Activated CD4-positive, CD25-positive, alpha-beta regulatory T cell treated with anti-CD3 and anti-CD28 coated beads, Interleukin-2, amount 50 U/mL, for 72 hours (primary cell): ENCODE results near the gene PRKCE.
A peak's percentile ranks its signal among the peaks of the same experiment; 100 is the strongest.

Source experiments
- DNase-seq: peaks from one replicate; pipeline ENCODE4 v3.0.0; 2021

PRKCE gene

DNA sequence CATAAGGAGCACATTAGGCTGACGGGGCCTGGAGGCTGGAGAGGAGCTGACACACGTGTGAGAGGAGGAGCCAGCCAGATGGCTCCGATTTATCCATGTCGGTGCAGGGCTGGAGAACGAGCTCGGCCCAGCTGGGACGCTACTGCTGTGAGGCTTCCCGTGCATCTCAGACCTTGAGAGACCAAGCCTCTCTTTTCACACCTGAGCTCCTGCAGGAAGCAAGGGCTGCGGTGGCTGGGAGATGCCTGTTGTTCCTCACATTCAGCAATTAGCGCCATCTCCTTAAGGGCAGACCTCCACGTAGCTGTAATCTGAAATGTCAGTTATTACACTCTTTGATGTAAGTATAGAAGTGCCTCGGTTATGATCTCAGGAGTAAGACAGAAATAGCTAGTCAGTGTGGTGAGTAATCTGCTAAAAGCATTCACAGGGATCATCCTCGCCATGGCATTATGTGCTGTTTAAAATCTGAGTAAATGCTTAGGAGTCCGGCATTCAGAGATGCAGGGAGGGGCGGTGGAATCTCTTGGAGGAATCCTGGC, 107.9 kb downstream of the PRKCE start:
- DNase-seq = no peak

DNA sequence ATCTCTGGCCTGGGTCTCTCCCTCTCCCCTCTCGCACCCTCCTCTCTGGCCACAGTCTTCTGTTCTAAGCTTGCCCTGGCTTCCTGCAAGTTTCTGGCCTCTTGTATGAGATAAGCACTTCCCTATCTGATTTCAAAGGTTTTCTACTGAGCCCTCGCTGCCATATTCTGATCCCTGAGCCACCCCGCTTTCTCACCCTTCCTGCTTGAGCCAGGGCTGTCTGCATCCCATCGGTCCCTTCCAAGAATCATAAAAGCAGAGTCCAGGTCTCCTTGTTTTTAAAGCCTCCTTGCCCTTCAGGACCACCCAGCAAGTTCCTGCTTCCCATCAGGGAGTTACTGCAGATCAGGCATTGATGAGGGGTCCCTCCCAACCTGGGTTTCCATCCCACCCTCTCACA, 110.2 kb downstream of the PRKCE start:
- DNase-seq = no peak

- DNase-seq = no peak
These were observed 111.8 kb downstream of the PRKCE start for GRCh38 chr2:45763255-45763654.

GRCh38 chr2:45763797-45764196, 112.3 kb downstream of the PRKCE start:
- no peak for DNase-seq

- no peak for DNase-seq
These were observed 113.7 kb downstream of the PRKCE start for GRCh38 chr2:45765007-45765727.

DNA sequence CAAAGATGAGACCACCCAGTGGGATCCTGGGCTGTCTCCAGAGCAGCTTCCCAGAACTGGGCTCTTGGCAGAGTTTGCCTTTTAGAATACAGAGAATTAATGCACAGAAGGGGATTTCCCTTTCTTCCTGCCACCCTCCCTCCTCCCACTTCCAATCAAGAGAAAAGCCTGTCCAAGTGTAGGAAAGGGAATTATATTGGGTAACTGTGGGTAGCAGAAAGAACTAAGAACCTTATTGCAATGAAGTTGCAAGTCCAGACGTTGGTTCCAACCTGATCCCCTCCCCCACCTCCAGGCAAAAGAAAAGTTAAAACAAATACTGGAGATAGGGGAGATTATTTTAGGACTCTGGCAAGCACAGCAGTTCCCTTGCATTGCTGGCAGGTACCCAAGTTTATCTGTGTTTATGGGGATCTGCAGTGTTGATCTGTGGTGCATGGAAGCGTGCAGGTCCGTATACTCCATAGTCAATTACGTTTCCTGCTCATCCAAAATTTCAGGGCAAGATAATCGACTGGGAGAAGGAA, 114.3 kb downstream of the PRKCE start:
- DNase-seq = no peak

DNA sequence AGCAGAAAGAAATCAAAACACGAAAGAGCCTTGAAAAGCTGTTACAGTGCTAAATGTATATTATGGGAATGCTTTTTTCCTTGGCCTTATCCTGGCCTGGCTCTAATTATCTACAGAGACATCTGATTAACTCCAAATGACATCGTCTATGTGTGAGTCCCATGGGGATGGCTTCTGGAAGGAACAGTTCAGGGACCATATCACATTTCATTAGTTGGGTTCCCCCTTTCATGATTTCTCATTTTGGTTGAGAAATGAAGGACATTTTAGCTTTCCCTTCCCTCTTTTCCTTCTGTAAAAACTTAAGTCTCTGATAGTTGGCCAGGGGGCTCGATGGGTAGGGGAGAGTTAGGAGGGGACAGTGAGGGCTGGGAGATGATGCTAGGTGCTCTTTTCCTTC, 116.7 kb downstream of the PRKCE start:
- no peak for DNase-seq

GRCh38 chr2:45769056-45769455, 117.6 kb downstream of the PRKCE start:
- no peak for DNase-seq

DNA sequence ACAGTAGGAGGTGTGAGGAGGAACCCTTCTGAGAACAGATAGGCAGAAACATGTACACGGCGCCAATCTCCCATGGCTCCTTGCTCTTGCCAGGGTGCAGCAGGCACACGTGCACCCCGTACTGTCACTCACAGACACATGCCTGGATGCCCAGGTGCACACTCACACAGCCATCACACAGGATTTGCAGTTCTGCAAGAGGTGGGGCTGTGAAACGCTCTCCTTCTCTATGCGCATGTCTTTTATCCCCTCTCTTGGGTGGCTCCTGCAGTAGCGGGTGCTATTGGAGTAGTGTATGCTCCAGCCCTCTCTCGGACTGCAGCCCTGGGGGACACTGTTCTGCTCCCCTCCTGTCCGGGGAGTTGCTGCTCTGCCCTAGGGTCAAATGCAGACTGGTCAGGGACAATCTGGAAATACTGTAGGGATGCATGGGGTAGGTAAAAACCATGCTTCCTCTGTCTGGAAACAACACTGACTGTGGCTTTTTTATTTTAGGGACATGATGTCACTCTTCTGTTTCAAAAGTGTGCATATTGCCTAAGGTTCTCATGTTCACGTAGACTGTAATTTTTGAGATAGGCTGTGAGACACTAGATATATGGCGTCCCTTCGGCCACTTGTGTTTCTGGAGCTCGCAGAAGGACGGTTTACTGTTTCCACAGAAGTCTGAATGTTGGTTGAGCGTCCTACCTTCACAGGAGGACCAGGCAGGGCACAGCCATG, 118.5 kb downstream of the PRKCE start:
- no peak for DNase-seq

- DNase-seq = no peak
These were observed 119.3 kb downstream of the PRKCE start for GRCh38 chr2:45770811-45771210.

DNA sequence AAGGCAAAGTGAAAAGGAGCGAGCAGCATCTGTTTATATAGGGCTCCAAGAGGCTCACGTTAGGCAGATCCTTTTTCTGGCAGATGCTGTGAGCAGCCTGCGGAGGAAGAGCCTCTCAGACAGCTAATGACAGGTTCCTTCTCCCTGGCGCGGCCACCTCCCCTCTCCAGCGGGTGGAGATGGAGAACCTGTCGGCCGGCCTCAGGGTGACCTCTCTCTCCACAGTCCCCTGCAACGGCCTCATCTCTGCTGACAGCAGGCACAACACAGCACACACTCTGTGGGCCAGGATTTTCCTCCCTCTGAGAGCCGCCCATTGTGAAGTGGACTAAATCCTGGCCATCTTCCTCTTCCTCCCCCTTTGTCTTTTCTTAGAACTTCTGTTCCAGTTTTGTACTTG, 119.8 kb downstream of the PRKCE start:
- no peak for DNase-seq

DNA sequence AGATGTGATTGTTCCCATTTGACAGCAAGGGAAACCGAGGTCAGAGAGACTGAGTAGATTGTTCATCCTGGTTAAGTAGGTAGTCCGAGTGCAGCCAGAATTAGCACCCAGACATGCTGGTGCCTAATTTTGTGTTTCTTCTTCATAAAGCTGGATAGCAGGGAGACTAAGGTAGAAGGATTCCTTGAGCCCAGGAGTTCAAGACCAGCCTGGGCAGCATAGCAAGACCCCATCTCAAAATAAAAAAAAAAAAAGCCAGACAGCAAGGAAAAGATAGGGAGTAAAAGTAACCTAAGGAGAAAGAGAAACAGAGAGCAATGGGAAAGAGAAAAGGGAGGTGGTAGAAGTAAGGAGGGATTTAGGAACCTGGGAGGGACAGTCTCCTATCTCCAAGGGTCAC, 120.6 kb downstream of the PRKCE start:
- no peak for DNase-seq

- DNase-seq = no peak
These were observed 122.4 kb downstream of the PRKCE start for GRCh38 chr2:45773909-45774308.

GRCh38 chr2:45774688-45775244, 123.3 kb downstream of the PRKCE start:
- no peak for DNase-seq

GRCh38 chr2:45776160-45776955, 124.9 kb downstream of the PRKCE start:
- no peak for DNase-seq

GRCh38 chr2:45777996-45778719, 126.7 kb downstream of the PRKCE start:
- no peak for DNase-seq

DNA sequence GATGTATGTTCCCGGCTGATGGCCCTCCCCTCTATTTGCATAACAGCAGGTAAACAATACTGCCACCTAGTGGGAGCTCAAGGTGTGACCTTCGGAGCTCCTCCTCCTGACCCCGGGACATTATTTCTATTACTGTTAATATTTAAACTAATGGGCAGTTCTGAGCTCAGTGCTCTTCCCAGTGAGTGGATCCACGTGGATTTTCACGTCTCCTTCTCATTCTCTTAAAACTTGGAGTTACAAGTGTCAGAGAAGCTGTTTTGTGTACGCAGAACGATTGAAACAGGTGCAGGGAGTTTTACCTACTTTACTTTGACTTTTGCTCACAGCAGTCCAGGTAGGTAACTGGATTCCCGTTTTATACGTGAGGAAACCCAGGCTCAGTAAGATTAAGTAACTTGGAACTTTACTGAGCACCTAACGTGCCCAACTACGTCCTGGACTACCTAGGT, 127.3 kb downstream of the PRKCE start:
- peak; percentile 66 for DNase-seq

- no peak for DNase-seq
These were observed 129.3 kb downstream of the PRKCE start for GRCh38 chr2:45780541-45781463.

GRCh38 chr2:45781464-45781811, 130.0 kb downstream of the PRKCE start:
- DNase-seq = no peak

DNA sequence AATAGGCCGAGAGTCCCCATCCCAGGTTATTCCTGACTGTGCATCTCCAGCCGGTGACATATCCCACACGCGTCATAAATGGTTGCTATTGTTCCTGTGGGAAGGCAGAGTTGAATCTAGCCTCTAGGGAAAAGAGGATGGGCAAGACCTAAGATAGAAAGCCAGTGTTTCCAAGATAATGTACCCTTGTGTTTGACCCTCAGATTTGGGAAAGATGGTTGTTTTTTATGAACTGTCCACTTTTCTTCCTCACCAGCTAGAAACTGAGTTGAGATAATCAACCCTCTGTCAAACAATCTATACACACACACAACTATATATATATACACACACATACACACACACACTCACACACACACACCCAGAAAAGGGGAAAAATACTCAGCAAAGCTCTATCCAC, 131.0 kb downstream of the PRKCE start:
- no peak for DNase-seq

- DNase-seq = no peak
These were observed 131.5 kb downstream of the PRKCE start for GRCh38 chr2:45782986-45783385.
